ENCODE results near the gene EPC2. TPM values are rescaled to one million over a fixed set of nuclear protein-coding genes. Genes with fewer than 3 reads are reported as not detected.
"Not testable (repeated sequence)": the region's sequence is repeated elsewhere in the genome, so short reads cannot be mapped to it uniquely, and the experiment has no call there.

The EPC2 gene
- total RNA-seq, 1 experiment from 2014 or later, result 33.4 TPM

DNA sequence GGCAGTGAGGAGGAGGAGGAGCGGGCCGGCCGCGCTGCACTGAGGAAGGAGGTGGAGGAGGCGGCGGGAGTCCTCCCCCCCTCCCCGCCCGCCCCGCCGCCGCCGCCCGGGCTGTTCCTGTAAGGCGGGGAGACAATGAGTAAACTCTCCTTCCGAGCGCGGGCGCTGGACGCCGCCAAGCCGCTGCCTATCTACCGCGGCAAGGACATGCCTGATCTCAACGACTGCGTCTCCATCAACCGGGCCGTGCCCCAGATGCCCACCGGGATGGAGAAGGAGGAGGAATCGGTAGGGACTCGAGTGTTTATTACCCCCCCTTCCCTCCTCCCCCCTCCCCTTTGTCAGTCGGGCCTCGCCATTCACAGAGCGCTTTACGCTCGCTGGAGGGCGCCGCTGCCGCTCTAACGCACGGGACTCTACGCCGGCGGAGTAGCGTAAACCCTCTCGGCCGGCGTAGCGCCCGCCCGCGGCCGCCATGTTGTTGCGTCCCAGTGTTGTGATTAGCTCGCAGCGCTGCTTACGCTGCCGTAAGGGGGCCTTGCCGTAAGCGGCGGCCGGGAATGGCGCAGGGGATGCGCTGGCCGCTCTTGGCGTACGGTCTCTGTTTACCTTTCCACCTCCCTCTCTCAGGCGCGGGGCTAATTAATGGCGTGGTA lies 460 bp downstream of the EPC2 start:
- TF ChIP-seq, protein P1, sequence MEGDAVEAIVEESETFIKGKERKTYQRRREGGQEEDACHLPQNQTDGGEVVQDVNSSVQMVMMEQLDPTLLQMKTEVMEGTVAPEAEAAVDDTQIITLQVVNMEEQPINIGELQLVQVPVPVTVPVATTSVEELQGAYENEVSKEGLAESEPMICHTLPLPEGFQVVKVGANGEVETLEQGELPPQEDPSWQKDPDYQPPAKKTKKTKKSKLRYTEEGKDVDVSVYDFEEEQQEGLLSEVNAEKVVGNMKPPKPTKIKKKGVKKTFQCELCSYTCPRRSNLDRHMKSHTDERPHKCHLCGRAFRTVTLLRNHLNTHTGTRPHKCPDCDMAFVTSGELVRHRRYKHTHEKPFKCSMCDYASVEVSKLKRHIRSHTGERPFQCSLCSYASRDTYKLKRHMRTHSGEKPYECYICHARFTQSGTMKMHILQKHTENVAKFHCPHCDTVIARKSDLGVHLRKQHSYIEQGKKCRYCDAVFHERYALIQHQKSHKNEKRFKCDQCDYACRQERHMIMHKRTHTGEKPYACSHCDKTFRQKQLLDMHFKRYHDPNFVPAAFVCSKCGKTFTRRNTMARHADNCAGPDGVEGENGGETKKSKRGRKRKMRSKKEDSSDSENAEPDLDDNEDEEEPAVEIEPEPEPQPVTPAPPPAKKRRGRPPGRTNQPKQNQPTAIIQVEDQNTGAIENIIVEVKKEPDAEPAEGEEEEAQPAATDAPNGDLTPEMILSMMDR (IDR thresholded peaks at IDR 0.05; ENCODE audit: unreplicated experiment), result peak; percentile 13
- Mint-ChIP-seq H3K4me3 (ENCODE audit: unreplicated experiment) (peak overlapping the region; percentile 91), H3K4me1 (ENCODE audit: insufficient read depth, unreplicated experiment) (peaks cover 27% of the 10 kb centered on the region), H3K27ac (ENCODE audit: low read depth, unreplicated experiment) (peak overlapping the region; percentile 99), H3K9me3 (ENCODE audit: unreplicated experiment) (no peaks in the 10 kb centered on the region), H3K36me3 (ENCODE audit: insufficient read depth, unreplicated experiment) (peaks cover 5% of the 10 kb centered on the region), H3K27me3 (ENCODE audit: insufficient read depth, unreplicated experiment) (no peaks in the 10 kb centered on the region)
- no TSS peak for BruUV-seq (replicated peaks)
- peak; percentile 90 for DNase-seq (ENCODE audit: unreplicated experiment)
- intact Hi-C loops (cut with micrococcal nuclease), result loop anchor here (1.0 to 10.0 kb wide), 6 partner anchors 110 to 940 kb away; partner anchors contain the start of genes KIF5C, MBD5, MMADHC and ORC4
- POLR2A ChIA-PET, result interaction anchor here (0.6 to 1.6 kb wide), 15 partner anchors 11 to 945 kb away, joined by 3 to 11 read pairs (median 4); no protein-coding TSS in a partner anchor
- CTCF ChIA-PET, result interaction anchor here (0.5 to 1.1 kb wide), 9 partner anchors 11 to 1667 kb away, joined by 3 to 5 read pairs (median 3); no protein-coding TSS in a partner anchor

GRCh38 chr2:148645539-148646230 lies 1.1 kb downstream of the EPC2 start:
- H3K9me3 Mint-ChIP-seq (ENCODE audit: unreplicated experiment), result no peaks in the 10 kb centered on the region
- H3K4me3 Mint-ChIP-seq (ENCODE audit: unreplicated experiment), result peak overlapping the region; percentile 91
- no peaks in the 10 kb centered on the region for H3K27me3 Mint-ChIP-seq (ENCODE audit: insufficient read depth, unreplicated experiment)
- TF ChIP-seq, protein P1 (IDR thresholded peaks at IDR 0.05; ENCODE audit: unreplicated experiment), result no peak
- intact Hi-C loops (cut with micrococcal nuclease), result loop anchor here (1.0 to 10.0 kb wide), 5 partner anchors 109 to 939 kb away; partner anchors contain the start of genes MBD5, MMADHC and ORC4
- ChIA-PET CTCF (interaction anchor here (0.5 to 1.1 kb wide), 13 partner anchors 10 to 709 kb away, joined by 3 to 5 read pairs (median 3); no protein-coding TSS in a partner anchor), POLR2A (interaction anchor here (0.6 to 1.6 kb wide), 24 partner anchors 9 to 967 kb away, joined by 3 to 11 read pairs (median 3); no protein-coding TSS in a partner anchor)
- H3K36me3 Mint-ChIP-seq (ENCODE audit: insufficient read depth, unreplicated experiment), result peaks cover 5% of the 10 kb centered on the region
- peaks cover 31% of the 10 kb centered on the region for H3K4me1 Mint-ChIP-seq (ENCODE audit: insufficient read depth, unreplicated experiment)
- DNase-seq (ENCODE audit: unreplicated experiment), result peak; percentile 82
- no TSS peak for BruUV-seq (replicated peaks)
- H3K27ac Mint-ChIP-seq (ENCODE audit: low read depth, unreplicated experiment), result peak overlapping the region; percentile 99

DNA sequence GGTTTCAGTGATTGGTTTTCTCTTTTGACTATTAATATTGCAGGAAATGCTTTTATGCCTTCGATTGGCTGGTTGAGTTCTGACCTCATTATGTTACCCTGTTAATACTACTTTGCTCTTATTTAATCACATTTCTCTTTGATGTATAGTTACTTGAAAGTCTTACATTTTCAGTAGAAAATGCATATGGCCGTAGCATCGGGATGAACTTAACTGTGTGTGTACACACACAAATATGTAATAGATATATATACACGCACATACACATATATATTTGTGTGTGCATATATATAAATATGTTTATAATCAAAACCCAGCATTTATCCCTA lies 1.6 kb downstream of the EPC2 start:
- TF ChIP-seq, protein P1 (IDR thresholded peaks at IDR 0.05; ENCODE audit: unreplicated experiment), result no peak
- no peaks in the 10 kb centered on the region for H3K27me3 Mint-ChIP-seq (ENCODE audit: insufficient read depth, unreplicated experiment)
- H3K4me1 Mint-ChIP-seq (ENCODE audit: insufficient read depth, unreplicated experiment), result peaks cover 36% of the 10 kb centered on the region
- H3K27ac Mint-ChIP-seq (ENCODE audit: low read depth, unreplicated experiment), result peak overlapping the region; percentile 99
- intact Hi-C loops (cut with micrococcal nuclease), result loop anchor here (10.0 kb wide), 3 partner anchors 109 to 939 kb away; partner anchors contain the start of genes MBD5, MMADHC and ORC4
- no peaks in the 10 kb centered on the region for H3K9me3 Mint-ChIP-seq (ENCODE audit: unreplicated experiment)
- H3K4me3 Mint-ChIP-seq (ENCODE audit: unreplicated experiment), result peak overlapping the region; percentile 91
- peaks cover 5% of the 10 kb centered on the region for H3K36me3 Mint-ChIP-seq (ENCODE audit: insufficient read depth, unreplicated experiment)
- BruUV-seq (replicated peaks), result TSS peak; percentile 41
- no peak for DNase-seq (ENCODE audit: unreplicated experiment)
- ChIA-PET CTCF (interaction anchor here (0.5 to 1.2 kb wide), 7 partner anchors 15 to 337 kb away, joined by 3 to 8 read pairs (median 4); no protein-coding TSS in a partner anchor), POLR2A (interaction anchor here (0.6 to 1.6 kb wide), 13 partner anchors 8 to 967 kb away, joined by 3 to 11 read pairs (median 3); no protein-coding TSS in a partner anchor)

GRCh38 chr2:148647711-148648110 lies 3.2 kb downstream of the EPC2 start:
- CTCF ChIA-PET; H3K27me3 Mint-ChIP-seq (ENCODE audit: insufficient read depth, unreplicated experiment); DNase-seq (ENCODE audit: unreplicated experiment); H3K4me3 Mint-ChIP-seq (ENCODE audit: unreplicated experiment); H3K9me3 Mint-ChIP-seq (ENCODE audit: unreplicated experiment); H3K27ac Mint-ChIP-seq (ENCODE audit: low read depth, unreplicated experiment); H3K36me3 Mint-ChIP-seq (ENCODE audit: insufficient read depth, unreplicated experiment); POLR2A ChIA-PET: not testable (repeated sequence)
- intact Hi-C loops (cut with micrococcal nuclease), result loop anchor here (10.0 kb wide), 3 partner anchors 107 to 937 kb away; partner anchors contain the start of genes MBD5, MMADHC and ORC4
- BruUV-seq (replicated peaks), result TSS peak; percentile 2
- peaks cover 30% of the 10 kb centered on the region for H3K4me1 Mint-ChIP-seq (ENCODE audit: insufficient read depth, unreplicated experiment)

Data from MCF 10A (cell line).